Testis (tissue), 3 donors: ENCODE measurements around the gene UGDH. TPM values are rescaled to one million over a fixed set of nuclear protein-coding genes. Genes with fewer than 3 reads are reported as not detected.

Source experiments
- DNase-seq: peaks from one replicate; pipeline ENCODE4 v3.0.0-alpha.2; 2019
- H3K27ac ChIP-seq, 2 donors: fragments of 200-600 bp; sonication (generic); one replicate each; pipeline ENCODE4 v1.5.1; 2019
- H3K27me3 ChIP-seq: fragments of 200-600 bp; sonication (generic); one replicate; pipeline ENCODE4 v1.5.1; 2019
- H3K36me3 ChIP-seq: fragments of 200-600 bp; sonication (generic); one replicate; pipeline ENCODE4 v1.5.1; 2017; ENCODE audit warnings: low read depth; ENCODE audit errors: missing control alignments
- H3K4me1 ChIP-seq: fragments of 200-600 bp; sonication (generic); one replicate; pipeline ENCODE4 v1.5.1; 2019
- H3K4me3 ChIP-seq, 2 donors: fragments of 200-600 bp; sonication (generic); one replicate each; pipeline ENCODE4 v1.5.1; 2017 to 2019
- H3K9me3 ChIP-seq: fragments of 200-600 bp; sonication (generic); one replicate; pipeline ENCODE4 v1.5.1; 2017
- POLR2A ChIP-seq: fragments of 450-650 bp; IDR thresholded peaks from one replicate; pipeline ENCODE4 v1.6.1; 2017; ENCODE audit warnings: antibody characterized with exemption, mild to moderate bottlenecking, moderate library complexity
- WGBS, 2 donors: methylation state at CpG; one replicate each; pipeline ENCODE4 v1.1.5; 2018; 5-methylcytosine and 5-hydroxymethylcytosine counted together
- intact Hi-C: fragments of 100-400 bp; cut with DNase I; formaldehyde crosslinking; loops from one replicate; pipeline ENCODE4 v1.15.1; 2023; ENCODE audit warnings: low total_unique reads
- polyA plus RNA-seq: library from polyadenylated mRNA; stranded (reverse); fragments of 350-450 nt; fragmentation: Illumina TruSeq; extraction: RNeasy Lipid Tissue Mini Kit (QIAGEN cat#74804); gene quantifications from one replicate; pipeline ENCODE4 v1.2.3, GENCODE V29; 2014; ENCODE audit warnings: low read depth, low replicate concordance; ENCODE audit not compliant: insufficient read depth
- total RNA-seq, 2 donors: library from RNA; depleted of rRNA; stranded (reverse); fragments of >200 nt; gene quantifications; one replicate each; pipeline ENCODE4 v1.2.3, GENCODE V29; 2016
- TF ChIP-seq, protein P1 (sequence below), 3 experiments: fragments of 450-650 bp in 2 of 3; fragments of 200-600 bp in 1 of 3; sonication (generic) in 1 of 3; IDR thresholded peaks; one replicate each; pipeline ENCODE4 v1.5.1; 2016 to 2019; ENCODE audit warnings: antibody characterized with exemption in 3 of 3, mild to moderate bottlenecking in 2 of 3, moderate library complexity in 1 of 3

The UGDH gene
- total and polyA plus RNA-seq, 3 donors from 2014 or later, result 8.1 to 21.4 (median 11.3) TPM

- TF ChIP-seq, protein P1, sequence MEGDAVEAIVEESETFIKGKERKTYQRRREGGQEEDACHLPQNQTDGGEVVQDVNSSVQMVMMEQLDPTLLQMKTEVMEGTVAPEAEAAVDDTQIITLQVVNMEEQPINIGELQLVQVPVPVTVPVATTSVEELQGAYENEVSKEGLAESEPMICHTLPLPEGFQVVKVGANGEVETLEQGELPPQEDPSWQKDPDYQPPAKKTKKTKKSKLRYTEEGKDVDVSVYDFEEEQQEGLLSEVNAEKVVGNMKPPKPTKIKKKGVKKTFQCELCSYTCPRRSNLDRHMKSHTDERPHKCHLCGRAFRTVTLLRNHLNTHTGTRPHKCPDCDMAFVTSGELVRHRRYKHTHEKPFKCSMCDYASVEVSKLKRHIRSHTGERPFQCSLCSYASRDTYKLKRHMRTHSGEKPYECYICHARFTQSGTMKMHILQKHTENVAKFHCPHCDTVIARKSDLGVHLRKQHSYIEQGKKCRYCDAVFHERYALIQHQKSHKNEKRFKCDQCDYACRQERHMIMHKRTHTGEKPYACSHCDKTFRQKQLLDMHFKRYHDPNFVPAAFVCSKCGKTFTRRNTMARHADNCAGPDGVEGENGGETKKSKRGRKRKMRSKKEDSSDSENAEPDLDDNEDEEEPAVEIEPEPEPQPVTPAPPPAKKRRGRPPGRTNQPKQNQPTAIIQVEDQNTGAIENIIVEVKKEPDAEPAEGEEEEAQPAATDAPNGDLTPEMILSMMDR (IDR thresholded peaks at IDR 0.05), result no peak
- no peak for TF ChIP-seq POLR2A
- Histone ChIP-seq H3K27ac (no peak overlapping the region), H3K4me1 (no peaks in the 10 kb centered on the region), H3K36me3 (no peaks in the 10 kb centered on the region), H3K27me3 (no peaks in the 10 kb centered on the region), H3K4me3 (no peak overlapping the region), H3K9me3 (no peaks in the 10 kb centered on the region)
- no peak for DNase-seq
- intact Hi-C loops, result no loop called here
- 84% methylated on average over 10 of the region's 10 CpGs for WGBS, 2 donors
Measured at GRCh38 chr4:39486221-39486804, 40.9 kb downstream of the UGDH start.

GRCh38 chr4:39484582-39485272 is 42.5 kb downstream of the UGDH start:
- Histone ChIP-seq H3K27ac (no peak overlapping the region), H3K4me1 (no peaks in the 10 kb centered on the region), H3K36me3 (no peaks in the 10 kb centered on the region), H3K4me3 (no peak overlapping the region), H3K9me3 (no peaks in the 10 kb centered on the region), H3K27me3 (no peaks in the 10 kb centered on the region)
- intact Hi-C loops, result no loop called here
- 67 to 69% methylated on average over 4 to 6 of the region's 6 CpGs for WGBS, 2 donors
- no peak for TF ChIP-seq POLR2A
- TF ChIP-seq, protein P1 (IDR thresholded peaks at IDR 0.05), result no peak
- no peak for DNase-seq

GRCh38 chr4:39480902-39481695 is 46.1 kb downstream of the UGDH start:
- H3K27ac ChIP-seq, result no peak overlapping the region
- no peak for DNase-seq
- no peaks in the 10 kb centered on the region for H3K36me3 ChIP-seq
- no peak overlapping the region for H3K4me3 ChIP-seq
- intact Hi-C loops, result no loop called here
- no peaks in the 10 kb centered on the region for H3K27me3 ChIP-seq
- no peaks in the 10 kb centered on the region for H3K9me3 ChIP-seq
- TF ChIP-seq POLR2A, result no peak
- TF ChIP-seq, protein P1 (IDR thresholded peaks at IDR 0.05), result no peak
- H3K4me1 ChIP-seq, result no peaks in the 10 kb centered on the region
- WGBS, 2 donors, result 81 to 83% methylated on average over 21 of the region's 21 CpGs

DNA sequence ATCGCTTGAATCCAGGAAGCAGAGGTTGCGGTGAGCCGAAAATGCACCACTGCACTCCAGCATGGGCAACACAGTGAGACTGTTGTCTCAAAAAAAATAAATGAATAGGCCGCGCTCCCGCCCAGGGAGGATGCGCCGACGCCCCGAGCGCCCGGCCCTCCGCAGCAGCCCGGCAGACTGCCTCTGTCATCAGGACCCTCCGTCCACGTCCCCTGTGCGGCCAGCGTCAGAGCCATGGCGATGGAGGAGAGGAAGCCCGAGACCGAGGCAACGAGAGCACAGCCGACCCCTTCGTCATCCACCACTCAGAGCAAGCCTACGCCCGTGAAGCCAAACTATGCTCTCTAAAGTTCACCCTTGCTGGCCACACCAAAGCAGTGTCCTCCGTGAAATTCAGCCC is 47.0 kb downstream of the UGDH start:
- intact Hi-C loops, result no loop called here
- Histone ChIP-seq H3K27me3 (no peaks in the 10 kb centered on the region), H3K4me3 (peak overlapping the region in 1 of 2 donors; percentile 10), H3K4me1 (no peaks in the 10 kb centered on the region), H3K36me3 (no peaks in the 10 kb centered on the region), H3K27ac (no peak overlapping the region), H3K9me3 (no peaks in the 10 kb centered on the region)
- no peak for DNase-seq
- WGBS, 2 donors, result 35 to 81% methylated on average over 15 to 27 of the region's 27 CpGs
- no peak for TF ChIP-seq POLR2A
- TF ChIP-seq, protein P1 (IDR thresholded peaks at IDR 0.05), result no peak
